Loucy (cell line): ENCODE results near the gene SP3.

Source experiments
- CTCF ChIP-seq: fragments of 200-600 bp; sonication (generic); conservative IDR thresholded peaks from 2 replicates; pipeline ENCODE4 v1.5.1; 2014; ENCODE audit warnings: mild to moderate bottlenecking, antibody characterized with exemption, low read length
- EZH2phosphoT487 ChIP-seq: fragments of 200-600 bp; IDR thresholded peaks from 2 replicates; pipeline ENCODE4 v1.6.1; 2018; ENCODE audit warnings: antibody characterized with exemption, mild to moderate bottlenecking, moderate library complexity, borderline replicate concordance

- TF ChIP-seq EZH2phosphoT487 (no peak), CTCF (no peak)
Observed at GRCh38 chr2:173938700-173939384, 26.3 kb downstream of the SP3 start.
